Activated naive CD4-positive, alpha-beta T cell treated with anti-CD3 and anti-CD28 coated beads, Interleukin-2, amount 50 U/mL, for 24 hours (primary cell): ENCODE data around the gene MYADML2.
"Not testable (repeated sequence)": the region's sequence is repeated elsewhere in the genome, so short reads cannot be mapped to it uniquely, and the experiment has no call there.

Source experiments
- H3K27ac Mint-ChIP-seq: one replicate; pipeline ENCODE4 v1.8.0; 2021; ENCODE audit warnings: mild to moderate bottlenecking, mixed read lengths
- H3K27me3 Mint-ChIP-seq: one replicate; pipeline ENCODE4 v1.8.0; 2021; ENCODE audit warnings: mixed read lengths
- H3K36me3 Mint-ChIP-seq: one replicate; pipeline ENCODE4 v1.8.0; 2021; ENCODE audit warnings: mixed read lengths
- H3K4me1 Mint-ChIP-seq: one replicate; pipeline ENCODE4 v1.8.0; 2021; ENCODE audit warnings: mixed read lengths
- H3K4me3 Mint-ChIP-seq: one replicate; pipeline ENCODE4 v1.8.0; 2021; ENCODE audit warnings: mild to moderate bottlenecking, mixed read lengths
- H3K9me3 Mint-ChIP-seq: one replicate; pipeline ENCODE4 v1.8.0; 2021; ENCODE audit warnings: mixed read lengths

Gene MYADML2

DNA sequence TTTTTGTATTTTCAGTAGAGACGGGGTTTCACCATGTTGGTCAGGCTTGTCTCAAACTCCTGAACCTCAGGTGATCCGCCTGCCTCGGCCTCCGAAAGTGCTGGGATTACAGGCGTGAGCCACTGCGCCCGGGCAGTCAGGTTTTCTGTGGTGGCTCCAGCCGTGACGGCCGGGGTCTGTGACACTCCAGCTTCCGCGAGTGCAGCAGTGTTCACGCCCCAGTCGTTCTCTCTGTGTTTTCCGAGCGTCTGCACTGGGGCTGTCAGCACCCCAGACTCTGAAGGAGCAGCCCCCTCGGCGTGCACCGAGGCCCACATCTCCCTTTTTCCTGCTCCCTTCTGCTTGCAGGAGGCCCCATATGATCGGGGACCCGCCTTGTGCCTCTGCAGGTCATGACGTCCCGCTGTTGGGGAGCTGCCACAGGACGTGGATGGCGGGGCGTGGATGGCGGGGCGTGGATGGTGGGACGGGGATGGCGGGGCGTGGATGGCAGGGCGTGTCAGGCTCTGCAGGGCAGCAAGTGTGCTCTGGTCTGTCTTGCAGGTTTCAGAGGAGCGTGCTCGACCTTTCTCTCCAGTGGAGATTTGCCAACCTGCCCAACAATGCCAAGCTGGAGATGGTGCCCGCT lies 36.1 kb upstream of the MYADML2 start:
- H3K36me3 Mint-ChIP-seq = peaks cover 6% of the 10 kb centered on the region
- H3K27ac Mint-ChIP-seq = no peak overlapping the region
- H3K9me3 Mint-ChIP-seq = no peaks in the 10 kb centered on the region
- peaks cover 31% of the 10 kb centered on the region for H3K4me1 Mint-ChIP-seq
- H3K4me3 Mint-ChIP-seq = no peak overlapping the region
- H3K27me3 Mint-ChIP-seq = no peaks in the 10 kb centered on the region

DNA sequence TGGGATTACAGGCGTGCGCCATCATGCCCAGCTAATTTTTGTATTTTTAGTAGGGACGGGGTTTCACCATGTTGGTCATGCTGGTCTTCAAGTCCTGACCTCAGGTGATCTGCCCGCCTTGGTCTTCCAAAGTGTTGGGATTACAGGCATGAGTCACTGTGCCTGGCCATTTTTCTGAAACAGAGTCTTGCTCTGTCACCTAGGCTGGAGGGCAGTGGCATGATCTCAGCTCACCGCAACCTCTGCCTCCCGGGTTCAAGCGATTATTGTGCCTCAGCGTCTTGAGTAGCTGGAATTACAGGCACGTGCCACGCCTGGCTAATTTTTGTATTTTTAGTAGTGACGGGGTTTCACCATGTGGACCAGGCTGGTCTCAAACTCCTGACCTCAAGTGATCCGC lies 34.5 kb upstream of the MYADML2 start:
- not testable (repeated sequence) for H3K36me3 Mint-ChIP-seq, H3K9me3 Mint-ChIP-seq, H3K27me3 Mint-ChIP-seq, H3K27ac Mint-ChIP-seq, H3K4me3 Mint-ChIP-seq
- H3K4me1 Mint-ChIP-seq = peaks cover 32% of the 10 kb centered on the region

DNA sequence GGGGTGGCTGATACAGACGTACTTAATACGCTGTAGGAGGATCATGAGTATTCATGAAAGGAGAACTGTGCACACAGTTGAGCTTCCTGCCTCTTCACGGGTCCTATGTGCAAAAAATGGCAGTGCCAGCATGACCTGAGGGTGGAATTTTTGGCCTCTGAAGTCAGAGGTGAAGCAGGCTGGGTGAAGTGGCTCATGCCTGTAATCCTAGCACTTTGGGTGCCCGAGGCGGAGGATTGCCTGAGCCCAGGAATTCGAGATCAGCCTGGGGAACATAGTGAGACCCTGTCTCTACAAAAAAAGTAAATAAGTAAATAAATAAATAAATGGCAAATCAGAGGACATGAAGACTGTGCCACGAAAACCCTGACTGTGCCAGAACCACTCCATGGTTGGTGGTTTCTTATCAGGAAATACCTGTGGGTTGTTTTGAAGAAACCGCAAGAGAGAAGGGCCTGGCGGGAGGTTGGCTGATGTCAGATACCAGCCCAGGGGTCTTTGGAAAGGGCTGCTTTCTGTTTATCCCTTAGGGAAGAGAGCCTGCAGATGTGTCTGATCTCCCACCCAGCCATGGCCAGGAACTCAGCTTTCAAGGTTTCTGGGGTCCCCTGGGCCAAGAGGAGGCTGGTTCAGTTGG lies 33.8 kb upstream of the MYADML2 start:
- no peaks in the 10 kb centered on the region for H3K9me3 Mint-ChIP-seq
- no peak overlapping the region for H3K4me3 Mint-ChIP-seq
- H3K27ac Mint-ChIP-seq = peak overlapping the region; percentile 30
- H3K36me3 Mint-ChIP-seq = peaks cover 6% of the 10 kb centered on the region
- H3K27me3 Mint-ChIP-seq = no peaks in the 10 kb centered on the region
- peaks cover 39% of the 10 kb centered on the region for H3K4me1 Mint-ChIP-seq

DNA sequence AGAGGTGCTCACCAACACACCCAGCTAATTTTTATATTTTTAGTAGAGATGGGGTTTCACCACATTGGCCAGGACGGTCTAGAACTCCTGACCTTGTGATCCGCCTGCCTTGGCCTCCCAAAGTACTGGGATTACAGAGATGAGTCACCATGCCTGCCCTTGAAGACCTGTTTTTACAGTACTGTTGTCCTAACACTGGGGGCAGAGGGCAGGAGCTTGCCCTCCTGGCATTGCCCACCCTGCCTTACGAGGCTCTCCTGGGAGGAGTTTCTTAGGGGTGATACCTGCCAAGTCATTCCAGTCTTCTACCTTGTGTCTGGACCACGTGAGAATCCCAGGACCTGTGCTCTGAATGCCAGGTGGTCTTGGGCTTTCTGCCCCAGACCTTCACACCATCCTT lies 33.1 kb upstream of the MYADML2 start:
- Mint-ChIP-seq H3K9me3 (no peaks in the 10 kb centered on the region), H3K36me3 (peaks cover 6% of the 10 kb centered on the region), H3K27me3 (no peaks in the 10 kb centered on the region), H3K4me1 (peaks cover 39% of the 10 kb centered on the region), H3K4me3 (peak overlapping the region; percentile 4), H3K27ac (peak overlapping the region; percentile 57)

DNA sequence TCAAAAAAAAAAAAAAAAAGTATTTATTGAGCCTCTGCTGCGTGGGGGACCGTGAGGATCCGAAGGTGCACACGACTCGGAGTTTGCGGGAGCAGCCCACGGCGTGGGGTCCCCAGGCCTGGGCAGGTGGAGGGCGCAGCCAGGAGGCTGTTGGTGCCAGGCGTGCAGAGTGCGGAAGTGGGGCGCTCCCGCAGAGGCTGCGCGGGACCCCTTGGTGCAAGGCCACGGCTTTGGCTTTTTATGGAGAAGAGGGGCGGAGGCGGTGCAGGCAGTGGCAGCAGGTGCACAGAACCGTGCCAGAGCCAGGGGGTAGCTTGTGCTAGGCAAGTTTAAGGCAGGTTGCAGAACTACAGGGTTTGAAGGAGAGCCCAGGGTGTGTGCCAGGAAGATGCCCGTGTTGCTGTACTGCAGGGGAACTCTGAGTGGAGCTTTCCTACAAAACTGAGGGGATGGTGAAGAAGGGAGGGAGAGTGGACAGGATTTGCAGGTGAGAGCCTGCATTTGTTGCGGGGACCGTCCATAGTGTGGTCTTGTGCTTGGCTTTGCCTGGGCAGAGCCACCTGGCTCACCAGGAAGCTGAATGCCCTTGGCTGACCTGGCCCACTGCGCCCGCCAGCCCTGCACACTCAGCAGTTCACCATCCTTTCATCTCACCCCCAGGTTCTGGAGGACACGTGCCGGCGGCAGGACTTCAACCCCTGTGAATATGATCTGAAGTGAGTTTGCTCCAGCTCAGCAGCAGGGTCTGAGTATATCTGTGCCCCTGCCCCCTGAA lies 31.7 kb upstream of the MYADML2 start:
- H3K4me1 Mint-ChIP-seq = peaks cover 39% of the 10 kb centered on the region
- no peaks in the 10 kb centered on the region for H3K27me3 Mint-ChIP-seq
- peak overlapping the region; percentile 73 for H3K4me3 Mint-ChIP-seq
- H3K27ac Mint-ChIP-seq = no peak overlapping the region
- peaks cover 3% of the 10 kb centered on the region for H3K36me3 Mint-ChIP-seq
- no peaks in the 10 kb centered on the region for H3K9me3 Mint-ChIP-seq

DNA sequence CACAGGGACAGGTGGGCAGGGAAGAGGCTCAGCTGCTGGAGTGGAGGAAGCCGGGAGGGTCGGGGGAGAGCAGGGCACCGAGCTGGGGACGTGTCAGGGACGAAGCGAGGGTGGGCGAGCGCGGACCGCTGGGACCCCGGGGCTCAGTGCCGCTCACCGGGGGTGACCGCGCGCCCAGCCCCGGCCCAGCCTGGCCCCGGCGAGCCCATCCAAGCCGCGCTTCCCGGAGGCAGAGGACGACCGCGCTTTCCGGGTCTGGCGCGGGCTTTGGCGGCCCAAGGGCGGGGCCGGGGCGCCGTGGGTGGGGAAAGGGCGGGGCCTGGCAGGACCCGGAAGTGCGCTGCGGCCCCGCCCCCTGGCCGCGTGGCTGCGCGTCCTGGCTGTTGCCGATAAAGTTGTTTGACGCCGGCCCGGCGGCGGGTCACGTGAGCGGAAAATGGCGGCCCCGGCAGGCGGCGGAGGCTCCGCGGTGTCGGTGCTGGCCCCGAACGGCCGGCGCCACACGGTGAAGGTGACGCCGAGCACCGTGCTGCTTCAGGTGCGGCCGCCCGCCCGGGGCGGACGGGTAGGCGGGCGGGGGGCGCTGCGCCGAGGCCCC lies 30.3 kb upstream of the MYADML2 start, which contains the start of gene ASPSCR1:
Gene ASPSCR1 (plus strand): TSS at position 419 of the 598 bp plus-strand sequence. CDS start 18 bp downstream, at position 437.
- Mint-ChIP-seq H3K27me3 (no peaks in the 10 kb centered on the region), H3K4me3 (peak within 1 kb of the TSS; percentile 95), H3K9me3 (no peaks in the 10 kb centered on the region), H3K27ac (peak within 1 kb of the TSS; percentile 99), H3K36me3 (no peaks in the 10 kb centered on the region), H3K4me1 (peaks cover 33% of the 10 kb centered on the region)

DNA sequence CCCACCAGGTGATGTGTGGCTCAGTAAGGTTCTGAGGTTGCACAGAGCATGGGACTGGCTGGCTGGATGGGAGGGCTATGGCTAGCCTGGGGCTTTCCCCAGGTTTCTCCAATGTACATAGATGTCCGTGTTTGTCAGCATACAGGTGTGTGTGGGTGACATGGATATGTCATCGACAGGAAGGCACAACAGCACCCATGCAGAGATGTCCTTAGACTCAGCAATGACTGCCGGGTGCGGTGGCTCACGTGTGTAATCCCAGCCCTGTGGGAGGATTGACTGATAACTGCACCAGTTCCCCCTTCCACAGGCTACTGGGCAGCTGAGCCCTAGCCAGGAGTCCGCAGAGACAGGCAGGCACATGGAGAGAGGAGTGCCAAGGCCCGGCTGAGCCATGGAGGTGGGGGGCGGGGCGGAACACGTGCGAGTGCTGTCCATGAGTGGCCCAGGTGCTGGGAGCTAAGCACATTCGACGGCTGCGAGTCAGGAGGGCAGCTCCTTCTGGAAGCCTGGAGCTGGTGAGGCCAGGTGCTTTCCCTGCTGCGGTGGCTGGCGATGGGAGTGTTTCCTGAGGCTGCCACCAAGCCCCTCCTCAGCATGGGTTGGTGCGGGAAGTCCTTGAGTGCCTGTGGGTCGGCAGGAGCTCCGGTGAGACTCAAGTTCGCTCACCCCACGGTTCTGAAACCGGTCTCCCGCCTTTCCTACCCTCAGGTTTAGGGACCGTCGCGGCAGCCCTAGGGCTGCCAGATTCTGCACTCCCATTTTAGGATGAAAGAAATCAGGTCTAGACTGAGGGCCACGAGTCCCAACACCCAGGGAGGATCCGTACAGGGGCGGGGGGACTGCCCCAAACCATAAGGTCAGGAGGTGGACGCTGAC lies 29.5 kb upstream of the MYADML2 start:
- Mint-ChIP-seq H3K27ac (peak overlapping the region; percentile 99), H3K4me1 (peaks cover 31% of the 10 kb centered on the region), H3K27me3 (no peaks in the 10 kb centered on the region), H3K36me3 (no peaks in the 10 kb centered on the region), H3K4me3 (peak overlapping the region; percentile 95), H3K9me3 (no peaks in the 10 kb centered on the region)

DNA sequence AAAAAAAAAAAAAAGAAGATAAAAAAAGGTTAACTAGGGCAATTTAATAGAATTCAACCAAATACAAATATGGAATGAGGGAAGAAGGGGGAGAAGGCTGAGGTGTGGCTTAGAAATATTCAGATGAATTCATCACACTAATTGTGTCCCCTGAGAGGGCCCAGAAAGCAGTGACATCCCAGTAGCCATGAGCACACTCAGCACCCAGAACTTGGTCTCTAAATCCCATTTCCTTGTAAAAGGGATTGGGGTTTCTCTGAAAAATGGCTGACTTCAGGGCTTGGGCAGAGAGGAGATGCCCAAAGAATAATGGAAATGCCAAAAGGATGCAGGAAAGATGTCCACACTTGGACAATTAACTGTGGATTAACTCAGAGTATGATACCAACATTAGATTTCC lies 26.4 kb upstream of the MYADML2 start:
- no peak overlapping the region for H3K4me3 Mint-ChIP-seq
- H3K27me3 Mint-ChIP-seq = no peaks in the 10 kb centered on the region
- H3K9me3 Mint-ChIP-seq = no peaks in the 10 kb centered on the region
- H3K4me1 Mint-ChIP-seq = peaks cover 17% of the 10 kb centered on the region
- no peak overlapping the region for H3K27ac Mint-ChIP-seq
- H3K36me3 Mint-ChIP-seq = no peaks in the 10 kb centered on the region

DNA sequence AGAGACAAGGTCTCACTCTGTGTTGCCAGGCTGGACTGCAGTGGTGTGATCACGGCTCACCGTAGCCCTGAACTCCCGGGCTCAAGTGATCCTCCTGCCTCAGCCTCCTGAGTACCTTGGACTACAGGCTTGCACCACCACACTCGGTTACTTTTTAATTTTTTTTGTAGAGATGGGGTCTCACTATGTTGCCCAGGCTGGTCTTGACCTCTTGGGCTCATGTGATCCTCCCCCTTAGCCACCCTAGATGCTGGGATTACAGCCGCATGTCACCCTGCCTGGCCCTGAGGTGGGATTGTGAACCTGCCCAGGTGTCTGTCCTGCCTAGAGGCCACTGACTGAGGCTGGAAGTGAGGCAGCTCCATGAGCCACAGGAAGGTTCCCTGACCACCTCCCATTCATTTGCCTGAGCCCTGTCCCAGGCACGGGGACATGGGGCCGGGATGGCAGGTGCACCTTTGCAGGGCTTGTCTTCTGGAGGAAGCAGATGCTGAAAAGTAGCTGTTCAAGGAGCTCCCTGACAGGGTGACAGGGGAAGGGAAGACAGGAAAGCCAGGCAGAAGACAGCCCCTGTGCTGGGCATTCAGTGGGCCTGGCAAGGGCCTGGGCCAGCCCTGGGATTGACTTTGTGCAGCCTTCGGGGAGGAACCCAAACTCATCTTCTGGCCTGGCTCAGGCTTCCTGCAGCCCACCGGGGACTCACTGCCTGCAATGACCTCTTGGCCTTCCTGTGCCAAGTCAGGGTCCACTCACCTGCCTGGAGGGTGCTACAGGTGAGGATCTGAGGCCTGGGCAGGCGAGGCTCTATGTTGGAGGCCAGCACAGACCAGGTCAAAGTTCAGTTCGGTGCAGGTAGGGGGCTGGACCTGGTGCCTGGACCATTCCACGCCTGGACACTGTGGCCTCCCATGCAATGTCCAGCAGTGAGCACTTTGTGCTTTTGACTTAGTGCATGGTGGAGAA lies 22.1 kb upstream of the MYADML2 start:
- H3K27me3 Mint-ChIP-seq = no peaks in the 10 kb centered on the region
- H3K4me3 Mint-ChIP-seq = no peak overlapping the region
- H3K4me1 Mint-ChIP-seq = peaks cover 23% of the 10 kb centered on the region
- peak overlapping the region; percentile 79 for H3K27ac Mint-ChIP-seq
- no peaks in the 10 kb centered on the region for H3K36me3 Mint-ChIP-seq
- no peaks in the 10 kb centered on the region for H3K9me3 Mint-ChIP-seq

DNA sequence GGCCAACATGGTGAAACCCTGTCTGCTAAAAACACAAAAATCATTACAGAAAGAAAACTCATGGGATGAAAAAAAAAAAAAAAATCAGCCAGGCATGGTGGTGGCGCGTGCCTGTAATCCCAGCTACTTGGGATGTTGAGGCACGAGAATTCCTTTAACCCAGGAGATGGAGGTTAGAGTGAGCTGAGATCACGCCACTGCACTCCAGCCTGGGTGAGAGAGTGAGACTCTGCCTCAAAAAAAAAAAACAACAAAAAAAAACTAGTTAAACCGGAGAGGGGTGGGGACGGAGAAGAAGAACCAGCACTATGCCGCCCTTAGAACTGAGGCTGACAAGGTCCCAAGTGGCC lies 21.3 kb upstream of the MYADML2 start:
- H3K4me1 Mint-ChIP-seq = peaks cover 23% of the 10 kb centered on the region

DNA sequence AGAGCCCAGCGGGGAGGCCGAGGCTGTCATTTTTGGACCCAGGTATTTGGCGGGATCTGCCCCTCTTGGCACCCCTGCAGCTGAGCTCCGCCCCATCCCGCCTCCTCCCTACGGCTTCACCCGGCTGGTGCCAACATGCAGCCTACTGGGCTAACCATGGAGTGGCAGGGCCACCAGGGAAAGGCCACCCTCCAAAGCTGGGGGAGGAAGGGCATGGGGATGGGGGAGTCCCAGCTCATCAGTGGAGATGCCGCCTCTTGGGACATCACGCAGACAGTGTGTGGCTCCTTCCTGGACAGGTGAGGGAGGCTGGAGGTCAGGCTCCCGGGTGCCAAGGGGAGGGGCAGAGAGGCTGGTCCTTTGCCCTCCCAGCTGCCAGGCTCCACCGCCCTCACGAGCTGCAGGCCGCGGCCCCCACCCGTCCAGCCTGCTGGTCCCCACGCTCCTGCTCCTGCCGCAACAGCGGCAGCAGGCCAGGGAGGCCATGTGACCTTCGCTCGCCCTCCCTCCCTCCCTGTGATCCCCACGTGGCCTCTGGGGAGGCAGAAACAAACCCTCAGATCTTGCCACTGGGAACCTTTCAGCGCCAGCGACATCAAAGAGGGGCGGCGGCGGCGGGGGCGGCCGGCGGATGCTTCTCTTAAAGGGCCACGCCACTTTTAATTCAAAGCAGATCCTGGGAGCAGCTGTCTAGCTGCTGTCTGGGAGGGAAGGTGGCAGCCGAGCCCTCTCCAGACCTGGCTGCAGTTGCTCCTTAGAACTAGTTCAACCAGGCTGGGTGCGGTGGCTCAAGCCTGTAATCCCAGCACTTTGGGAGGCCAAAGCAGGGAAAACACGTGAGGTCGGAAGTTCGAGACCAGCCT lies 20.7 kb upstream of the MYADML2 start:
- no peaks in the 10 kb centered on the region for H3K27me3 Mint-ChIP-seq
- peak overlapping the region; percentile 79 for H3K4me3 Mint-ChIP-seq
- no peaks in the 10 kb centered on the region for H3K36me3 Mint-ChIP-seq
- H3K27ac Mint-ChIP-seq = peak overlapping the region; percentile 82
- peaks cover 23% of the 10 kb centered on the region for H3K4me1 Mint-ChIP-seq
- no peaks in the 10 kb centered on the region for H3K9me3 Mint-ChIP-seq

More for the DNA sequence above, 21.3 kb upstream of the MYADML2 start:
- Mint-ChIP-seq H3K27me3 (no peaks in the 10 kb centered on the region), H3K27ac (peak overlapping the region; percentile 82), H3K9me3 (no peaks in the 10 kb centered on the region), H3K4me3 (peak overlapping the region; percentile 79), H3K36me3 (no peaks in the 10 kb centered on the region)

DNA sequence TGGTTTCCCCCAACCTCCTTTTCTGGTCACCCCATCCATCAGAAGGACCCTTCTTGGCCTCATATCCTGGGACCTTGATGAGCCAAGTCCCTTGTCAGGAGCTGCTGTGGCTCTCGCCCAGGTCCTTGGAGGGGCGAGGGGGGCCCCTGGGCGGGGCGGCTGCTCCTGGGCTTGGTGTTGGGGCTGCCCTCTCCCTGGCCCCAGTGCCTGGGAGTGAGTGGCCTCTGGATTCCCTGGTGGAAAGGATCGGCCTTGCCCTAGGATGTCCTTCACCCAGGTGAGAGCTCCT lies 20.2 kb upstream of the MYADML2 start:
- Mint-ChIP-seq H3K27ac (no peak overlapping the region), H3K36me3 (no peaks in the 10 kb centered on the region), H3K4me1 (peaks cover 23% of the 10 kb centered on the region), H3K27me3 (no peaks in the 10 kb centered on the region), H3K9me3 (no peaks in the 10 kb centered on the region), H3K4me3 (no peak overlapping the region)

DNA sequence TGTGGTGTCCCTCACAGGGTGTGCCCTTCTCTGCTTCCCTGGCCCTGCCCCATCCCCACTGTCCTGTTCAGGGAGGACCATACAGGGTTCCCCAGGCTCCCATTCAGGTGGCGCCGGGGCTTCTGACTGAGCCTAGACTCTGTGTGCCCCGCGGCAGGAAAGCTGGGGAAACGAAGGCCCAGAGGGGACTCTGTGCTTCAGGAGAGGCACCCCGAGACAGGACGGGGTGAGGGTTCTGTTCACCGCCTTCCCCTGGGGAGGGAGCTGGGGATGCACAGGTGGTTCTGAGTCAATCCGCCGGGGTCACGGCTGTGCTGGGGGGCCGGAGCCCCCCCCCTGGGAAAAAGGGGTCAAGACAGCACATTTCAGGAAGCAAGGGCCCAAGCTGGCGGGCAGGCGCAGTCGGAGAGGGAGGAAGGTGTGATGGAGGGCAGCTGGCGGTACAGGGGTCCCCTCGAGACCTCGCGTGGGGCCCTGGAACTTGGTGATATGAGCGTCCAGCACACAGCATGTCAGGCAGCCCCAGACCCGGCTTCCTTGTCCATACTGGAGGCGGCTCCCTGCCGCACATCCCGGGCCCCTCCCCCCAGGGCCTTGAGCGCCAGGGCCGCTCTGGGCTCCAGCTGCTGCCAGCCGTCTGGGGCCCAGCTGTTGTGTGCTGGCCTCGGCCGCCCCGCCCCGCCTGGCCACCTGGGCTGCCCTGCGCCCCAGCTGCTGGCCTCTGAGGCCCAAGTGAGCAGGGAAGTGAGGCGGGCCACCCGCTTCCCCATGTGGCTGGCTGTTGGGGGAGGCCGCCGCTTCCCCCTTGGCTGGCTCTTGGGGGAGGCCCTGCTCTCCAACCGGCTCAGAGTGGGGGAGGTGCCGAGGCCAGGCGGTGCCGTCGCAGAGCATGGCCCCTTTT lies 19.6 kb upstream of the MYADML2 start:
- Mint-ChIP-seq H3K4me3 (no peak overlapping the region), H3K36me3 (no peaks in the 10 kb centered on the region), H3K27me3 (no peaks in the 10 kb centered on the region), H3K4me1 (peaks cover 23% of the 10 kb centered on the region), H3K27ac (no peak overlapping the region), H3K9me3 (no peaks in the 10 kb centered on the region)
